HepG2 (cell line): ENCODE results near the gene PTGER4. TPM values are rescaled to one million over a fixed set of nuclear protein-coding genes. Genes with fewer than 3 reads are reported as not detected.

Experiments
- ATAC-seq: fragments of 200-7000 bp; cut with Tn5 transposase; 3 replicates; pipeline ENCODE4 v1.9.1; 2020; ENCODE audit warnings: mild to moderate bottlenecking, moderate library complexity
- Bru-seq: library from RNA; stranded (reverse); fragments of 400-500 nt; gene quantifications from one replicate; lab custom pipeline; 2021; lab: Mats Ljungman, UMichigan
- BruChase-seq, 2 experiments: library from RNA; stranded (reverse); fragments of 400-500 nt; gene quantifications; one replicate each; lab custom pipeline; 2021; lab: Mats Ljungman, UMichigan
- BruUV-seq: library from RNA; stranded (reverse); fragments of 400-500 nt; replicated peaks from 2 replicates; lab custom pipeline; 2021; lab: Mats Ljungman, UMichigan
- CTCF ChIA-PET: fragments of 300-600 bp; formaldehyde crosslinking; extraction: SDS; loops from one replicate; lab custom pipeline; 2021; ENCODE audit warnings: low total read pairs, inconsistent platforms, low intra/inter-chr PET ratio; lab: Yijun Ruan, JAX
- POLR2A ChIA-PET: fragments of 350-600 bp; sonication (Branson Sonifier 250); formaldehyde crosslinking; loops from one replicate; lab custom pipeline; 2020; ENCODE audit warnings: antibody characterized with exemption, inconsistent platforms; lab: Yijun Ruan, JAX
- DNase-seq: peaks from one replicate; pipeline ENCODE4 v3.0.0-alpha.2; 2015; ENCODE audit warnings: low spot score
- FAIRE-seq: peaks from 3 replicates; lab custom pipeline; 2011; peaks lifted over from hg19 to GRCh38; lab: Jason Lieb, UNC
- H2AFZ ChIP-seq: one replicate; pipeline ENCODE4 v1.6.1; 2011; ENCODE audit warnings: low read length, inconsistent platforms
- H3K27ac ChIP-seq: fragments of 300-600 bp; 3 replicates; pipeline ENCODE4 v1.8.0; 2011; ENCODE audit warnings: mixed run types, mild to moderate bottlenecking, mixed read lengths, low read length, inconsistent platforms; ENCODE audit not compliant: insufficient read depth; ENCODE audit errors: extremely low read length
- H3K27me3 ChIP-seq, 2 experiments: fragments of 200-600 bp in 1 of 2; 2 replicates in 1 of 2; 3 replicates in 1 of 2; pipeline versions ENCODE4 v1.6.0 to v1.8.0; 2011; ENCODE audit warnings: low read length in 2 of 2, mild to moderate bottlenecking in 2 of 2, moderate library complexity in 2 of 2, inconsistent platforms in 1 of 2; ENCODE audit not compliant: insufficient read depth in 2 of 2, control insufficient read depth in 1 of 2
- H3K36me3 ChIP-seq, 2 experiments: fragments of 200-600 bp in 1 of 2; replicated peaks in 1 of 2; 2 replicates in 1 of 2; 3 replicates in 1 of 2; pipeline versions ENCODE4 v1.5.1 to v1.8.0; 2011; ENCODE audit warnings: low read length in 2 of 2, inconsistent platforms in 1 of 2; ENCODE audit not compliant: insufficient read depth in 2 of 2, control insufficient read depth in 1 of 2
- H3K4me1 ChIP-seq: 2 replicates; pipeline ENCODE4 v1.5.1; 2012; ENCODE audit warnings: low read length, inconsistent platforms; ENCODE audit not compliant: insufficient read depth
- H3K4me2 ChIP-seq: 2 replicates; pipeline ENCODE4 v1.6.0; 2011; ENCODE audit warnings: low read depth, low read length, inconsistent platforms
- H3K4me3 ChIP-seq, 3 experiments: fragments of 200-600 bp in 1 of 3; sonication (generic), shearing (Covaris generic) in 1 of 3; replicated peaks in 1 of 3; 2 replicates each; pipeline ENCODE4 v1.5.1; 2011 to 2016; ENCODE audit warnings: low read length in 3 of 3, inconsistent platforms in 2 of 3, low read depth in 2 of 3, mild to moderate bottlenecking in 2 of 3, control low read depth in 1 of 3, mixed read lengths in 1 of 3; ENCODE audit not compliant: insufficient read depth in 1 of 3
- H3K79me2 ChIP-seq: one replicate; pipeline ENCODE4 v1.6.1; 2011; ENCODE audit warnings: low read length, inconsistent platforms; ENCODE audit not compliant: insufficient read depth
- H3K9ac ChIP-seq: 2 replicates; pipeline ENCODE4 v1.6.0; 2011; ENCODE audit warnings: mild to moderate bottlenecking, low read depth, low read length, inconsistent platforms; ENCODE audit not compliant: insufficient read depth
- H3K9me3 ChIP-seq: 2 replicates; pipeline ENCODE4 v1.5.1; 2012; ENCODE audit warnings: mild to moderate bottlenecking, low read length
- H4K20me1 ChIP-seq: 2 replicates; pipeline ENCODE4 v1.6.0; 2011; ENCODE audit warnings: inconsistent platforms, mild to moderate bottlenecking, low read length, moderate library complexity; ENCODE audit not compliant: insufficient read depth
- ETV6 ChIP-seq: sonication (generic); formaldehyde crosslinking; conservative IDR thresholded peaks from 2 replicates; pipeline ENCODE4 v1.4.0; 2020; ENCODE audit warnings: missing genetic modification reagents
- GATA4 ChIP-seq: sonication (generic); IDR thresholded peaks from 2 replicates; pipeline ENCODE4 v1.6.1; 2016; ENCODE audit warnings: antibody characterized with exemption, low read depth, borderline replicate concordance
- KDM2A ChIP-seq: sonication (generic); formaldehyde crosslinking; IDR thresholded peaks from 2 replicates; pipeline ENCODE4 v1.4.0; 2020; ENCODE audit warnings: low read depth, missing genetic modification reagents, borderline replicate concordance
- KMT2B ChIP-seq: IDR thresholded peaks from 2 replicates; pipeline ENCODE4 v1.6.1; 2016; ENCODE audit warnings: missing genetic modification reagents, missing compliant biosample characterization
- TSC22D2 ChIP-seq: sonication (generic); formaldehyde crosslinking; IDR thresholded peaks from 2 replicates; pipeline ENCODE4 v1.5.1; 2020; ENCODE audit warnings: missing genetic modification reagents, mild to moderate bottlenecking, borderline replicate concordance
- ZBTB43 ChIP-seq: sonication (generic); formaldehyde crosslinking; conservative IDR thresholded peaks from 2 replicates; pipeline ENCODE4 v1.4.0; 2020; ENCODE audit warnings: missing genetic modification reagents
- ZNF207 ChIP-seq: fragments of 450-650 bp; IDR thresholded peaks from 2 replicates; pipeline ENCODE4 v1.6.1; 2016; ENCODE audit warnings: antibody characterized with exemption, borderline replicate concordance
- ZNF232 ChIP-seq: sonication (generic); formaldehyde crosslinking; IDR thresholded peaks from 2 replicates; pipeline ENCODE4 v1.4.0; 2020; ENCODE audit warnings: missing genetic modification reagents, borderline replicate concordance
- ZNF234 ChIP-seq: sonication (generic); formaldehyde crosslinking; conservative IDR thresholded peaks from 2 replicates; pipeline ENCODE4 v1.5.1; 2020; ENCODE audit warnings: mild to moderate bottlenecking, missing genetic modification reagents
- ZNF510 ChIP-seq: sonication (generic); formaldehyde crosslinking; IDR thresholded peaks from 2 replicates; pipeline ENCODE4 v1.4.0; 2020; ENCODE audit warnings: low read depth, mild to moderate bottlenecking, missing genetic modification reagents
- ZNF547 ChIP-seq: sonication (generic); formaldehyde crosslinking; IDR thresholded peaks from 2 replicates; pipeline ENCODE4 v1.5.1; 2020; ENCODE audit warnings: mild to moderate bottlenecking, missing genetic modification reagents
- ZNF589 ChIP-seq: sonication (generic); formaldehyde crosslinking; conservative IDR thresholded peaks from 2 replicates; pipeline ENCODE4 v1.8.0; 2022; ENCODE audit warnings: mild to moderate bottlenecking, moderate library complexity, missing genetic modification reagents
- WGBS: methylation state at CpG from one replicate; pipeline ENCODE4 v1.1.6; 2017; ENCODE audit warnings: low lambda C conversion rate; 5-methylcytosine and 5-hydroxymethylcytosine counted together
- in situ Hi-C: cut with HindIII; loops from 2 replicates; pipeline ENCODE4 v1.10.0; 2017; ENCODE audit warnings: low pct_unique_long_range_greater_than_20kb; ENCODE audit not compliant: extremely low pct_ligation_motif_present
- intact Hi-C: fragments of 100-400 bp; cut with micrococcal nuclease; formaldehyde crosslinking; loops from one replicate; pipeline ENCODE4 v1.10.0; 2022; ENCODE audit not compliant: unreplicated experiment
- long read RNA-seq, 2 experiments: library from RNA in 1 of 2; library from polyadenylated mRNA in 1 of 2; stranded (forward) in 1 of 2; unstranded in 1 of 2; transcript quantifications; one replicate each; pipeline ENCODE4 v2.0.0, GENCODE V29; 2019 to 2022
- polyA minus RNA-seq, 3 experiments: library from RNA; depleted of rRNA, polyadenylated mRNA; stranded (reverse); fragments of >200 nt; gene quantifications; 2 replicates each; pipeline ENCODE4 v1.2.3, GENCODE V29; 2011; ENCODE audit warnings: low replicate concordance in 1 of 3
- polyA plus RNA-seq, 8 experiments: library from polyadenylated mRNA; depleted of rRNA in 3 of 8; stranded (reverse) in 7 of 8; unstranded in 1 of 8; fragments of >200 nt; fragmentation: Illumina TruSeq in 4 of 8; extraction: Trizol in 4 of 8; gene quantifications; 2 replicates each; pipeline versions ENCODE4 v1.2.1 to v1.2.3, GENCODE V29; 2011 to 2016; ENCODE audit warnings: low read depth in 4 of 8, missing spikeins in 1 of 8, mixed read lengths in 1 of 8; ENCODE audit not compliant: insufficient read depth in 1 of 8
- total RNA-seq, 5 experiments: library from RNA; depleted of rRNA; stranded (reverse); fragments of >200 nt; fragmentation: Illumina TruSeq; extraction: Trizol; gene quantifications; 2 replicates each; pipeline ENCODE4 v1.2.3, GENCODE V29; 2016; ENCODE audit warnings: low read depth in 1 of 5
- TF ChIP-seq, protein P1 (sequence below): sonication (generic); formaldehyde crosslinking; IDR thresholded peaks from 2 replicates; pipeline ENCODE4 v1.4.0; 2020; ENCODE audit warnings: mild to moderate bottlenecking, missing genetic modification reagents

PTGER4 gene
- 0.11 TPM in 1 of 2 replicates, not detected in the other for total RNA-seq (2016; rRNA removed; fragmentation: Illumina TruSeq; extraction: Trizol)
- total RNA-seq (2016; cell fraction: cytosol; rRNA removed; fragmentation: Illumina TruSeq; extraction: Trizol; ENCODE audit: low read depth) = not detected in 2 replicates
- not detected in 2 replicates for total RNA-seq (2016; cell fraction: insoluble cytoplasmic fraction; rRNA removed; fragmentation: Illumina TruSeq; extraction: Trizol)
- not detected in 2 replicates for total RNA-seq (2016; cell fraction: membrane; rRNA removed; fragmentation: Illumina TruSeq; extraction: Trizol)
- not detected in 2 replicates for total RNA-seq (2016; cell fraction: nucleus; rRNA removed; fragmentation: Illumina TruSeq; extraction: Trizol)
- 0.01 and 0.03 TPM in 2 replicates for polyA plus RNA-seq (2011; rRNA removed)
- polyA plus RNA-seq (2011; cell fraction: cytosol; rRNA removed) = 0.04 TPM in 1 of 2 replicates, not detected in the other
- polyA plus RNA-seq (2011; cell fraction: nucleus; rRNA removed) = 0.14 and 0.16 TPM in 2 replicates
- polyA plus RNA-seq (2012) = not detected in 2 replicates
- polyA plus RNA-seq (2016; cell fraction: cytosol; fragmentation: Illumina TruSeq; extraction: Trizol; ENCODE audit: low read depth) = not detected in 2 replicates
- polyA plus RNA-seq (2016; cell fraction: insoluble cytoplasmic fraction; fragmentation: Illumina TruSeq; extraction: Trizol; ENCODE audit: low read depth) = not detected in 2 replicates
- not detected in 2 replicates for polyA plus RNA-seq (2016; cell fraction: membrane; fragmentation: Illumina TruSeq; extraction: Trizol; ENCODE audit: low read depth)
- polyA plus RNA-seq (2016; cell fraction: nucleus; fragmentation: Illumina TruSeq; extraction: Trizol; ENCODE audit: insufficient read depth, low read depth) = not detected in 2 replicates
- 2.9 TPM in 1 of 2 replicates, not detected in the other for polyA minus RNA-seq (2011; rRNA and poly(A)+ RNA removed; ENCODE audit: low replicate concordance)
- polyA minus RNA-seq (2011; cell fraction: cytosol; rRNA and poly(A)+ RNA removed) = not detected in 2 replicates
- polyA minus RNA-seq (2011; cell fraction: nucleus; rRNA and poly(A)+ RNA removed) = not detected in 2 replicates
- Bru-seq, nascent RNA = percentile 21 among the genes with signal in this experiment
- percentile 7 among the genes with signal in this experiment for BruChase-seq, experiment 1, labeled RNA remaining after a 6-hour chase
- BruChase-seq, experiment 2, labeled RNA remaining after a 2-hour chase = percentile 13 among the genes with signal in this experiment
- long read RNA-seq, experiment 1 = 0 reads
- long read RNA-seq, experiment 2 = 0 reads

GRCh38 chr5:40679913-40680681 is at the start of gene PTGER4:
TSS of gene PTGER4 (plus strand) at chr5:40679915. CDS start at chr5:40680994, 1,079 bp downstream.
- Histone ChIP-seq H4K20me1 (no peaks in the 10 kb centered on the region), H3K79me2 (no peaks in the 10 kb centered on the region), H3K4me2 (peak within 1 kb of the TSS; percentile 86), H3K9me3 (no peaks in the 10 kb centered on the region), H2AFZ (peak within 1 kb of the TSS; percentile 42), H3K4me1 (peaks cover 12% of the 10 kb centered on the region; the same call in 1 of the 2 replicates), H3K27ac (no peak within 1 kb of the TSS), H3K4me3 (peak within 1 kb of the TSS; percentile 61 to 75 (median 64)), H3K27me3 (peaks cover 1 to 7% of the 10 kb centered on the region in 2 experiments; a peak in 2 of 5 replicates), H3K36me3 (no peaks in the 10 kb centered on the region), H3K9ac (no peak within 1 kb of the TSS)
- POLR2A ChIA-PET = no interaction called here
- CTCF ChIA-PET = no interaction called here
- intact Hi-C loops (no loop called here), in situ Hi-C loops (loop anchor here (10.0 to 25.0 kb wide), 2 partner anchors 965 to 1093 kb away; no protein-coding TSS in a partner anchor)
- ATAC-seq = peak; percentile 84
- FAIRE-seq = no peak
- DNase-seq = no peak
- no TSS peak for BruUV-seq
- WGBS = 10% methylated on average over 27 of the region's 44 CpGs
- TF ChIP-seq ZNF232 (CRISPR knock-in tag) (0 out of 2 replicates have a peak, but pooled peaks have one; percentile 21), ZNF234 (CRISPR knock-in tag) (no peak), ZNF589 (no peak), ZNF547 (0 out of 2 replicates have a peak, but pooled peaks have one; percentile 56), ZNF207 (no peak), ZBTB43 (CRISPR knock-in tag) (no peak), GATA4 (no peak), KDM2A (CRISPR knock-in tag) (0 out of 2 replicates have a peak, but pooled peaks have one; percentile 4), ETV6 (CRISPR knock-in tag) (no peak), TSC22D2 (CRISPR knock-in tag) (0 out of 2 replicates have a peak, but pooled peaks have one; percentile 12), KMT2B (CRISPR knock-in tag) (no peak), ZNF510 (no peak)
- TF ChIP-seq, protein P1, sequence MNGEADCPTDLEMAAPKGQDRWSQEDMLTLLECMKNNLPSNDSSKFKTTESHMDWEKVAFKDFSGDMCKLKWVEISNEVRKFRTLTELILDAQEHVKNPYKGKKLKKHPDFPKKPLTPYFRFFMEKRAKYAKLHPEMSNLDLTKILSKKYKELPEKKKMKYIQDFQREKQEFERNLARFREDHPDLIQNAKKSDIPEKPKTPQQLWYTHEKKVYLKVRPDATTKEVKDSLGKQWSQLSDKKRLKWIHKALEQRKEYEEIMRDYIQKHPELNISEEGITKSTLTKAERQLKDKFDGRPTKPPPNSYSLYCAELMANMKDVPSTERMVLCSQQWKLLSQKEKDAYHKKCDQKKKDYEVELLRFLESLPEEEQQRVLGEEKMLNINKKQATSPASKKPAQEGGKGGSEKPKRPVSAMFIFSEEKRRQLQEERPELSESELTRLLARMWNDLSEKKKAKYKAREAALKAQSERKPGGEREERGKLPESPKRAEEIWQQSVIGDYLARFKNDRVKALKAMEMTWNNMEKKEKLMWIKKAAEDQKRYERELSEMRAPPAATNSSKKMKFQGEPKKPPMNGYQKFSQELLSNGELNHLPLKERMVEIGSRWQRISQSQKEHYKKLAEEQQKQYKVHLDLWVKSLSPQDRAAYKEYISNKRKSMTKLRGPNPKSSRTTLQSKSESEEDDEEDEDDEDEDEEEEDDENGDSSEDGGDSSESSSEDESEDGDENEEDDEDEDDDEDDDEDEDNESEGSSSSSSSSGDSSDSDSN = peak; percentile 47
